Upper lobe of right lung (tissue), 1 donor: ENCODE measurements around the gene GNGT2. TPM values are rescaled to one million over a fixed set of nuclear protein-coding genes. Genes with fewer than 3 reads are reported as not detected.

ENCODE experiments used
- ATAC-seq: fragments of 200-7000 bp; cut with Tn5 transposase; one replicate; pipeline ENCODE4 v1.9.1; 2020; ENCODE audit warnings: mild to moderate bottlenecking, moderate library complexity
- DNase-seq: peaks from one replicate; pipeline ENCODE4 v3.0.0-alpha.2; 2020
- H3K27ac ChIP-seq: fragments of 200-600 bp; one replicate; pipeline ENCODE4 v1.8.0; 2022
- H3K27me3 ChIP-seq: fragments of 200-600 bp; one replicate; pipeline ENCODE4 v1.8.0; 2022; ENCODE audit warnings: mild to moderate bottlenecking
- H3K36me3 ChIP-seq: fragments of 200-600 bp; one replicate; pipeline ENCODE4 v1.8.0; 2022
- H3K4me1 ChIP-seq: fragments of 200-600 bp; one replicate; pipeline ENCODE4 v1.8.0; 2022
- H3K4me3 ChIP-seq: fragments of 200-600 bp; one replicate; pipeline ENCODE4 v1.8.0; 2022; ENCODE audit warnings: mild to moderate bottlenecking
- H3K9me3 ChIP-seq: fragments of 200-600 bp; one replicate; pipeline ENCODE4 v1.8.0; 2022
- intact Hi-C: fragments of 100-400 bp; cut with DNase I; formaldehyde crosslinking; loops from one replicate; pipeline ENCODE4 v1.11.0; 2022
- total RNA-seq: library from RNA; stranded (reverse); fragmentation: NEBNext Ultra II Directional; extraction: Animal tissue kit (Norgen Biotek cat#: 25700); gene quantifications from one replicate; pipeline ENCODE4 v1.2.1, GENCODE V29; 2021
- TF ChIP-seq, protein P1 (sequence below): fragments of 200-600 bp; IDR thresholded peaks from one replicate; pipeline ENCODE4 v1.8.0; 2022; ENCODE audit warnings: antibody characterized with exemption
- donor health status: DM: no; HTN: yes; CAD: no; lungs with severe emphysema.

The GNGT2 gene
- total RNA-seq, 1 donor from 2014 or later: 8.5 TPM

DNA sequence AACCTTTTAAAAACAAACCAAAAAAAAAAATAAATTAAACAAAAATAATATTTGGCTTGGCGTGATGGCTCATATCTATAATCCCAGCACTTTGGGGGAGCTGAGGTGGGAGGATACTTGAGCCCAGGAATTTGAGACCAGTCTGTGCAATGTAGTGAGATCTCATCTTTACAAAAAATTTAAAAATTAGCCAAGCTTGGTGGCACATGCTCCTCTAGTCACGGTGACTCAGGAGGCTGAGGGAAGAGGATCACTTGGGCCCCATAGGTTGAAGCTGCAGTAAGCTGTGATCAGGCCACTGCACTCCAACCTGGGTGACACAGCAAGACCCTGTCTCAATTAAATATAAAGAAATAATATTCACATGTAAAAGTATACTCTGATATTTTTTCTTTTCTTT, 12.2 kb downstream of the GNGT2 start:
- no peak overlapping the region for H3K27ac ChIP-seq
- no peaks in the 10 kb centered on the region for H3K9me3 ChIP-seq
- ATAC-seq: no peak
- TF ChIP-seq, protein P1, sequence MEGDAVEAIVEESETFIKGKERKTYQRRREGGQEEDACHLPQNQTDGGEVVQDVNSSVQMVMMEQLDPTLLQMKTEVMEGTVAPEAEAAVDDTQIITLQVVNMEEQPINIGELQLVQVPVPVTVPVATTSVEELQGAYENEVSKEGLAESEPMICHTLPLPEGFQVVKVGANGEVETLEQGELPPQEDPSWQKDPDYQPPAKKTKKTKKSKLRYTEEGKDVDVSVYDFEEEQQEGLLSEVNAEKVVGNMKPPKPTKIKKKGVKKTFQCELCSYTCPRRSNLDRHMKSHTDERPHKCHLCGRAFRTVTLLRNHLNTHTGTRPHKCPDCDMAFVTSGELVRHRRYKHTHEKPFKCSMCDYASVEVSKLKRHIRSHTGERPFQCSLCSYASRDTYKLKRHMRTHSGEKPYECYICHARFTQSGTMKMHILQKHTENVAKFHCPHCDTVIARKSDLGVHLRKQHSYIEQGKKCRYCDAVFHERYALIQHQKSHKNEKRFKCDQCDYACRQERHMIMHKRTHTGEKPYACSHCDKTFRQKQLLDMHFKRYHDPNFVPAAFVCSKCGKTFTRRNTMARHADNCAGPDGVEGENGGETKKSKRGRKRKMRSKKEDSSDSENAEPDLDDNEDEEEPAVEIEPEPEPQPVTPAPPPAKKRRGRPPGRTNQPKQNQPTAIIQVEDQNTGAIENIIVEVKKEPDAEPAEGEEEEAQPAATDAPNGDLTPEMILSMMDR: no peak
- no peak for DNase-seq
- intact Hi-C loops: no loop called here
- H3K36me3 ChIP-seq: no peaks in the 10 kb centered on the region
- no peaks in the 10 kb centered on the region for H3K4me1 ChIP-seq
- H3K4me3 ChIP-seq: no peak overlapping the region
- no peaks in the 10 kb centered on the region for H3K27me3 ChIP-seq

DNA sequence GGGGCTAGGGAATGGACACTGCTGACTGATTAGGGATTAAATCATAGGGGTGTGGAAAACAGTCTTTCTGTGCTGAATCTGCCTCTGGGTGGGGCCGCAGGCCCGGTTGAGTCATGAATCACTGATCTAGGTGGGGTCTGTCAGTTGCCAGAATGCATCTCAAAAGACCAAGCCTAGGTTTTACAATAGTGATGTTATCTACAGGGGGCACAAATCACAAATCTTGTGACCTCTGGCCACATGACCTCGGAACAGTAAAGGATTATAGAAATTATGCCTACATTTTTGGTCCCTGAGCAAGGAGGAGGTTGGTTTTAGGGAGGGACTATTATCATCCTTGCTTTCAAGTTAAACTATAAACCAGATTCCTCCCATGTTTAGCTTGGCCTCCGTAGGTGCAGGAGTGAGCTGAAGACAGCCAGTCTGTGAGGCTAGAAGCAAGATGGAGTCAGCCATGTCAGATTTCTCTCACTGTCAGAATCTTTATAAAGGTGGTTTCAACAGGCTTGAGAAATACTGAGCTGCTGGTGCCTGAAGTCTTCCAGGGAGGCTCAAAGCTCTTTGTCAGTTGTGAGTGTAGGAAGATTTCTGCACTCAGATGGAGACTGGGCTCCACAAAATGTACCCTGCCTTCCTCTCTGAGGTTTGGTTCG, 12.9 kb downstream of the GNGT2 start:
- no peak overlapping the region for H3K4me3 ChIP-seq
- no peak for DNase-seq
- H3K9me3 ChIP-seq: no peaks in the 10 kb centered on the region
- ATAC-seq: no peak
- TF ChIP-seq, protein P1: no peak
- no peaks in the 10 kb centered on the region for H3K36me3 ChIP-seq
- H3K4me1 ChIP-seq: no peaks in the 10 kb centered on the region
- intact Hi-C loops: no loop called here
- H3K27me3 ChIP-seq: no peaks in the 10 kb centered on the region
- no peak overlapping the region for H3K27ac ChIP-seq

DNA sequence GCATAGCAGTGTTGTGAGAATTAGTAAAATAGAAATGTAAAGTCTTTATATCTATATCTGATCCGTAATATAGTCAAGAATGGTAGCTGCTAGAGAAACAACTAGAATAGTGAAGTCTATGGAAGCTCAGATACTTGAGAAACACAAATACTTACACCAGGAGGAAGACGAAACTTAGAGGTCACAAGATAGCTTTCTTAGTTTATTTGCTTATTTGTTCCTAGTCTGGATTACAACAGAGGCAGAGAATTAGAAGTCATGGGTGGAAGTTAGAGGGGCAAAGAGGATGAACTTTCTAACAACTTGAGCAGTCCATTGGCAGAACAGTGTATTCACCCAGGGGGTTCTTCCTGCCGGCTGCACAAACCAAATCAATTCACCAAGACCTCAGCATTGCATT, 13.9 kb downstream of the GNGT2 start:
- H3K27me3 ChIP-seq: no peaks in the 10 kb centered on the region
- H3K4me3 ChIP-seq: no peak overlapping the region
- no peak for DNase-seq
- no peaks in the 10 kb centered on the region for H3K9me3 ChIP-seq
- H3K36me3 ChIP-seq: no peaks in the 10 kb centered on the region
- no peak for ATAC-seq
- intact Hi-C loops: no loop called here
- TF ChIP-seq, protein P1: no peak
- H3K27ac ChIP-seq: no peak overlapping the region
- H3K4me1 ChIP-seq: no peaks in the 10 kb centered on the region

DNA sequence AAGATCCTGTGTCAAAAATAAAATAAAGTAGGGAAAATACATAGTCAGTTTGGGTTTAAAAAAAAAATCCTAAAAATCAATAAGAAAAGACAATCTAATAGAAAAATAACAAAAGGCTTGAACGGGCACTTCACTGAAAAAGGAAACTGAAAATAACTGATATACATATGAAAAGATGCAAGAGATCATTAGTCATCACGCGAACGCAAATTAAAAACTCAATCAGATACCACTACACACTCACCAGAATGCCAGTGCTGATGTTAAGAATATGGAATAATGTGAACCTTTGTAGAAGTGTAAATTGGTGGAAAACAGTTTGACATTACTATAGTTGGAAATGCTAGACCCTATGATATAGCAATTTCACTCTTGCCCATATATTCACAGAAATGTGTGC, 14.6 kb downstream of the GNGT2 start:
- no peak for ATAC-seq
- TF ChIP-seq, protein P1: no peak
- H3K27me3 ChIP-seq: no peaks in the 10 kb centered on the region
- no peak for DNase-seq
- no peaks in the 10 kb centered on the region for H3K9me3 ChIP-seq
- no peaks in the 10 kb centered on the region for H3K36me3 ChIP-seq
- H3K4me1 ChIP-seq: no peaks in the 10 kb centered on the region
- intact Hi-C loops: no loop called here
- no peak overlapping the region for H3K27ac ChIP-seq
- no peak overlapping the region for H3K4me3 ChIP-seq

DNA sequence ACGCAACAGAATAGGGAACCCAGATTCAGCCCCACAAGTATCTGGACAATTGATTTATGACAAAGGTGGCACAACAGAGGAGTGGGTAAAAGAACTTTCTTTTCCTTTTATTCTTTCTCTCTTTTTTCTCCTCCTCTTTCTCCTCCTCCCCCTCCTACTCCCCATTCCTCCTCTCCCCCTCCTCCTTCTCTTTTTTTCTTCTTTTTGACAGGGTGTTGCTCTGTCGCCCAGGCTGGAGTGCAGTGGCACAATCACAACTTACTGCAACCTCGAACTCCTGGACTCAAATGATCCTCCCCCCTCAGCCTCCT, 16.1 kb downstream of the GNGT2 start:
- no peaks in the 10 kb centered on the region for H3K27me3 ChIP-seq
- no peaks in the 10 kb centered on the region for H3K9me3 ChIP-seq
- no peaks in the 10 kb centered on the region for H3K36me3 ChIP-seq
- no peak for ATAC-seq
- H3K4me3 ChIP-seq: no peak overlapping the region
- intact Hi-C loops: no loop called here
- TF ChIP-seq, protein P1: no peak
- no peak for DNase-seq
- no peaks in the 10 kb centered on the region for H3K4me1 ChIP-seq
- no peak overlapping the region for H3K27ac ChIP-seq
